NAMALWA (cell line): ENCODE results near the gene EEFSEC.

Source experiments
- DNase-seq: peaks from one replicate; pipeline ENCODE4 v3.0.0-alpha.2; 2015; ENCODE audit warnings: low spot score

The EEFSEC gene

GRCh38 chr3:128447561-128448013 lies 294.3 kb downstream of the EEFSEC start:
- peak; percentile 32 for DNase-seq

GRCh38 chr3:128448491-128448890 lies 295.2 kb downstream of the EEFSEC start:
- no peak for DNase-seq

GRCh38 chr3:128449111-128449638 lies 295.9 kb downstream of the EEFSEC start:
- DNase-seq: no peak

GRCh38 chr3:128452120-128452519 lies 298.8 kb downstream of the EEFSEC start:
- DNase-seq: no peak

- DNase-seq: no peak
Measured at GRCh38 chr3:128452678-128453275, 299.5 kb downstream of the EEFSEC start.

GRCh38 chr3:128453501-128454309 lies 300.4 kb downstream of the EEFSEC start:
- DNase-seq: no peak

GRCh38 chr3:128454310-128454618 lies 301.0 kb downstream of the EEFSEC start:
- DNase-seq: no peak

GRCh38 chr3:128455116-128455515 lies 301.8 kb downstream of the EEFSEC start:
- no peak for DNase-seq

GRCh38 chr3:128455786-128456748 lies 302.8 kb downstream of the EEFSEC start:
- no peak for DNase-seq

GRCh38 chr3:128456776-128457715 lies 303.8 kb downstream of the EEFSEC start:
- no peak for DNase-seq

- DNase-seq: no peak
Measured at GRCh38 chr3:128457937-128458336, 304.7 kb downstream of the EEFSEC start.
